ENCODE data around the gene ALDH1A1.

DNA sequence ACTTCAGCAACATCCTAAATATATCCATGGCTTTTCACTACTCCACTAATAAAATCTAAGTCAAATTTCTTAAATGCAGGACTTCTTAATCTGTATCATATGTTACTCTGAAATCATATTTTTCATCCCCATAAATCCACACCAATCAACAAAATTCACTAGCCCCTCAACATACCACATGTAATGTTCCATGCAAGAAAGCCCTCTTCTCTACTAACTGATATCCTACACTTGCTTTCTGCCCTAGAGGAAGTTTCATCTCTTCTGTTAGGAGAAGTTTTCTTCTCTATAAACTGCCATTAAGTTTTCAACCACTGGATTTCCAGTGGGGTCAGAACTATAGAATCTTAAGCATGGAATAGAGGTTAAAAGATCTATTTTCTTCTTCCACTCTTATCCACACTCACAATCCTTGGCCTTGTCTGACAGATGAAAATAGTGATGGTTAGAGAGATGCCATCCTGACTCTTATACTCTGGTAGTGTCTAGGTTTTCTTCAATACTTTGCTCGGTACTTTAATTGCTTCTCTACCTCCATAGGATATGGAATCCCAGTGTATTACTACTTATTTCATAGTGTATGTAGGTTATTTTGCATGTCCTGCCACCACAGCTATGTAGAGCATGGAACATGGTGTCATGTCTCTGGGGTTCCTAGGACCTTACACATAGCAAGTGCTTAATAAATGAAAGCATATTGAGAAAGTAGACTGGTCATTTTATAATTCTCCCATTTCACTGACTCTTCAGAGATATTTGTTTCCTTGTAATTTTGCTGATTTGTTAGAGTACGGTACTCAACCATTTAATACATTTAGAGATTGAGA, 48.4 kb downstream of the ALDH1A1 start:
- no peak for TF ChIP-seq LEF1 (IDR thresholded peaks at IDR 0.05; ENCODE audit: borderline replicate concordance)
- TF ChIP-seq FOXM1 (IDR thresholded peaks at IDR 0.05; ENCODE audit: borderline replicate concordance) = no peak
- no peak for TF ChIP-seq ELF4 (IDR thresholded peaks at IDR 0.05)
- TF ChIP-seq, protein P1, sequence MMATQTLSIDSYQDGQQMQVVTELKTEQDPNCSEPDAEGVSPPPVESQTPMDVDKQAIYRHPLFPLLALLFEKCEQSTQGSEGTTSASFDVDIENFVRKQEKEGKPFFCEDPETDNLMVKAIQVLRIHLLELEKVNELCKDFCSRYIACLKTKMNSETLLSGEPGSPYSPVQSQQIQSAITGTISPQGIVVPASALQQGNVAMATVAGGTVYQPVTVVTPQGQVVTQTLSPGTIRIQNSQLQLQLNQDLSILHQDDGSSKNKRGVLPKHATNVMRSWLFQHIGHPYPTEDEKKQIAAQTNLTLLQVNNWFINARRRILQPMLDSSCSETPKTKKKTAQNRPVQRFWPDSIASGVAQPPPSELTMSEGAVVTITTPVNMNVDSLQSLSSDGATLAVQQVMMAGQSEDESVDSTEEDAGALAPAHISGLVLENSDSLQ (IDR thresholded peaks at IDR 0.05) = no peak
- no peak for TF ChIP-seq FOXA1 (IDR thresholded peaks at IDR 0.05)
- TF ChIP-seq ARNT (IDR thresholded peaks at IDR 0.05) = no peak
- TF ChIP-seq SUZ12 (IDR thresholded peaks at IDR 0.05) = no peak
- TF ChIP-seq FOXK2 (IDR thresholded peaks at IDR 0.05) = no peak
- no peak for TF ChIP-seq TARDBP (IDR thresholded peaks at IDR 0.05)
- TF ChIP-seq L3MBTL2 (conservative IDR thresholded peaks at IDR 0.05) = no peak
- no peak for TF ChIP-seq SP1 (IDR thresholded peaks at IDR 0.05)
- no peak for TF ChIP-seq BHLHE40 (IDR thresholded peaks at IDR 0.05; ENCODE audit: borderline replicate concordance)
